ENCODE data around the gene DDX24.

GRCh38 chr14:94121485-94121884, 40.5 kb upstream of the DDX24 start:
- TF ChIP-seq POLR2A (IDR thresholded peaks at IDR 0.05) = no peak
- no peak for TF ChIP-seq CTCF (IDR thresholded peaks at IDR 0.05)

Data from heart left ventricle (tissue), 13 donors.